GM19025 (cell line): ENCODE results near the gene APOF.
"Not testable (repeated sequence)": the region's sequence is repeated elsewhere in the genome, so short reads cannot be mapped to it uniquely, and the experiment has no call there.

Experiments used
- ATAC-seq: cut with Tn5 transposase; IDR thresholded peaks from one replicate; pipeline ENCODE4 v1.9.1; 2021; ENCODE audit warnings: mild to moderate bottlenecking, low read depth, moderate library complexity; ENCODE audit not compliant: unreplicated experiment

APOF gene

GRCh38 chr12:56362130-56363059, at the start of gene APOF:
Gene APOF (minus strand): TSS chr12:56362857. CDS start chr12:56362745, 112 bp downstream.
- no peak for ATAC-seq

GRCh38 chr12:56411781-56412639, 49.4 kb upstream of the APOF start:
- ATAC-seq: no peak

GRCh38 chr12:56410768-56411167, 48.1 kb upstream of the APOF start:
- ATAC-seq: no peak

- ATAC-seq: no peak
Measured at GRCh38 chr12:56408799-56409417, 46.3 kb upstream of the APOF start.

GRCh38 chr12:56404227-56404626, 41.6 kb upstream of the APOF start:
- ATAC-seq: not testable (repeated sequence)

- ATAC-seq: not testable (repeated sequence)
Measured at GRCh38 chr12:56401612-56402011, 39.0 kb upstream of the APOF start.

GRCh38 chr12:56401125-56401524, 38.5 kb upstream of the APOF start:
- not testable (repeated sequence) for ATAC-seq

- ATAC-seq: not testable (repeated sequence)
Measured at GRCh38 chr12:56399466-56399865, 36.8 kb upstream of the APOF start.

- no peak for ATAC-seq
Measured at GRCh38 chr12:56398324-56398723, 35.7 kb upstream of the APOF start.

- no peak for ATAC-seq
Measured at GRCh38 chr12:56392331-56392730, 29.7 kb upstream of the APOF start.

- ATAC-seq: no peak
Measured at GRCh38 chr12:56391721-56392120, 29.1 kb upstream of the APOF start.

- no peak for ATAC-seq
Measured at GRCh38 chr12:56389412-56389811, 26.8 kb upstream of the APOF start.

- no peak for ATAC-seq
Measured at GRCh38 chr12:56387152-56387736, 24.6 kb upstream of the APOF start.

- ATAC-seq: no peak
Measured at GRCh38 chr12:56385873-56386272, 23.2 kb upstream of the APOF start.

GRCh38 chr12:56382611-56383010, 20.0 kb upstream of the APOF start:
- ATAC-seq: no peak

GRCh38 chr12:56377989-56378316, 15.3 kb upstream of the APOF start:
- ATAC-seq: no peak

- no peak for ATAC-seq
Measured at GRCh38 chr12:56377310-56377988, 14.8 kb upstream of the APOF start.

GRCh38 chr12:56375598-56376434, 13.2 kb upstream of the APOF start:
- peak; percentile 62 for ATAC-seq
